Measurements from ENCODE around the gene PRSS50. TPM values are rescaled to one million over a fixed set of nuclear protein-coding genes. Genes with fewer than 3 reads are reported as not detected.

PRSS50 gene
- polyA plus RNA-seq, 1 donor from 2014 or later = not detected

- Mint-ChIP-seq H3K9me3 (no peaks in the 10 kb centered on the region), H3K27ac (no peak overlapping the region), H3K4me3 (no peak overlapping the region), H3K4me1 (no peaks in the 10 kb centered on the region), H3K36me3 (no peaks in the 10 kb centered on the region), H3K27me3 (peaks cover 4% of the 10 kb centered on the region)
These were observed 50.0 kb downstream of the PRSS50 start for GRCh38 chr3:46667657-46668056.

GRCh38 chr3:46667061-46667621 lies 50.5 kb downstream of the PRSS50 start:
- Mint-ChIP-seq H3K9me3 (no peaks in the 10 kb centered on the region), H3K36me3 (no peaks in the 10 kb centered on the region), H3K4me1 (no peaks in the 10 kb centered on the region), H3K27ac (no peak overlapping the region), H3K4me3 (no peak overlapping the region), H3K27me3 (peaks cover 7% of the 10 kb centered on the region)

- H3K27me3 Mint-ChIP-seq = peaks cover 7% of the 10 kb centered on the region
- no peak overlapping the region for H3K4me3 Mint-ChIP-seq
- H3K4me1 Mint-ChIP-seq = no peaks in the 10 kb centered on the region
- no peaks in the 10 kb centered on the region for H3K9me3 Mint-ChIP-seq
- H3K36me3 Mint-ChIP-seq = no peaks in the 10 kb centered on the region
- H3K27ac Mint-ChIP-seq = no peak overlapping the region
These were observed 51.2 kb downstream of the PRSS50 start for GRCh38 chr3:46666453-46666845.

GRCh38 chr3:46665763-46666452 lies 51.8 kb downstream of the PRSS50 start:
- no peak overlapping the region for H3K4me3 Mint-ChIP-seq
- H3K36me3 Mint-ChIP-seq = no peaks in the 10 kb centered on the region
- H3K27ac Mint-ChIP-seq = no peak overlapping the region
- H3K9me3 Mint-ChIP-seq = no peaks in the 10 kb centered on the region
- peaks cover 9% of the 10 kb centered on the region for H3K27me3 Mint-ChIP-seq
- no peaks in the 10 kb centered on the region for H3K4me1 Mint-ChIP-seq

GRCh38 chr3:46664971-46665762 lies 52.5 kb downstream of the PRSS50 start:
- no peaks in the 10 kb centered on the region for H3K4me1 Mint-ChIP-seq
- no peak overlapping the region for H3K4me3 Mint-ChIP-seq
- no peaks in the 10 kb centered on the region for H3K36me3 Mint-ChIP-seq
- no peaks in the 10 kb centered on the region for H3K9me3 Mint-ChIP-seq
- H3K27me3 Mint-ChIP-seq = peaks cover 11% of the 10 kb centered on the region
- H3K27ac Mint-ChIP-seq = no peak overlapping the region

- Mint-ChIP-seq H3K27me3 (peaks cover 11% of the 10 kb centered on the region), H3K4me3 (no peak overlapping the region), H3K9me3 (no peaks in the 10 kb centered on the region), H3K27ac (no peak overlapping the region), H3K4me1 (peaks cover 0 to 2% (median 0%) of the 10 kb centered on the region in 3 donors), H3K36me3 (no peaks in the 10 kb centered on the region)
These were observed 53.3 kb downstream of the PRSS50 start for GRCh38 chr3:46664188-46664970.

- Mint-ChIP-seq H3K27ac (no peak overlapping the region), H3K4me1 (peaks cover 0 to 2% (median 0%) of the 10 kb centered on the region in 3 donors), H3K27me3 (peaks cover 11% of the 10 kb centered on the region), H3K36me3 (no peaks in the 10 kb centered on the region), H3K9me3 (no peaks in the 10 kb centered on the region), H3K4me3 (no peak overlapping the region)
These were observed 54.0 kb downstream of the PRSS50 start for GRCh38 chr3:46663591-46664135.

- H3K9me3 Mint-ChIP-seq = no peaks in the 10 kb centered on the region
- no peak overlapping the region for H3K4me3 Mint-ChIP-seq
- peaks cover 11% of the 10 kb centered on the region for H3K27me3 Mint-ChIP-seq
- H3K4me1 Mint-ChIP-seq = peaks cover 0 to 2% (median 0%) of the 10 kb centered on the region in 3 donors
- no peaks in the 10 kb centered on the region for H3K36me3 Mint-ChIP-seq
- no peak overlapping the region for H3K27ac Mint-ChIP-seq
These were observed 54.7 kb downstream of the PRSS50 start for GRCh38 chr3:46662771-46663551.

Other genes with a start within 250 kb of the PRSS50 start
- not detected for gene RTP3, start 219.9 kb downstream of the PRSS50 start, polyA plus RNA-seq
- 0.06 TPM for gene LRRC2, start 151.6 kb downstream of the PRSS50 start, polyA plus RNA-seq
- gene FAM240A, start 105.3 kb downstream of the PRSS50 start, polyA plus RNA-seq = not detected
- gene ALS2CL, start 24.2 kb downstream of the PRSS50 start, polyA plus RNA-seq = 0.10 TPM
- not detected for gene TMIE, start 16.5 kb downstream of the PRSS50 start, polyA plus RNA-seq
- not detected for gene MYL3, start 145.6 kb upstream of the PRSS50 start, polyA plus RNA-seq
- gene PTH1R, start 159.9 kb upstream of the PRSS50 start, polyA plus RNA-seq = not detected

Data from IgD-negative memory B cell (primary cell).